ENCODE results near the gene CFAP20DC.
"Not testable (repeated sequence)": the region's sequence is repeated elsewhere in the genome, so short reads cannot be mapped to it uniquely, and the experiment has no call there.

Gene CFAP20DC

DNA sequence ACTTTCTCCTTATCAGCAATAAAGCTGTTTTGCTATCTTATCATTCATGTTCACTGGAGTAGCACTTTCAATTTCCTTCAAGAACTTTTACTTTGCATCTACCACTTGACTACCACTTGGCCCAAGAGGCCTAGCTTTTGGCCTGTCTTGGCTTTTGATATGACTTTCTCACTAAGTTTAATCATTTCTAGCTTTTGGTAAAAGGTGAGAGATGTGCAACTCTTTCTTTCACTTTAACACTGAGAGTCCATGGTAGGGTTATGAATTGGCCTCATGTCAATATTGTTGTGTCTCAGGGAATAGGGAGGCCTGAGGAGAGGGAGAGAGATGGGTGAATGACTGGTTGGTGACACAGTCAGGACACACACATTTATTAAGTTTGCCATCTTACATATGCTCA is 352.3 kb downstream of the CFAP20DC start:
- no peak for DNase-seq

DNA sequence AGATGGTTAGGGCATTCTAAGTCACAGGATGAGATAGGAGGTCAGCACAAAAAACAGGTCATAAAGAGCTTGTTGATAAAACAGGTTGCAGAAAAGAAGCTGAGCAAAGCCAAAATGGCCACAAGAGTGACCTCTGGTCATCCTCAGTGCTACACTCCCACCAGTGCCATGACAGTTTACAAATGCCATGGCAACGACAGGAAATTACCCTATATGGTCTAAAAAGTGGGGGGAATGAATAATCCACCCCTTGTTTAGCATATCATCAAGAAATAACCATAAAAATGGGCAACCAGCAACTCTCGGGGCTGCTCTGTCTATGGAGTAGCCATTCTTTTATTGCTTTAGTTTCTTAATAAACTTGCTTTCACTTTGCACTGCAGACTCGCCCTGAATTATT is 353.0 kb downstream of the CFAP20DC start:
- DNase-seq = not testable (repeated sequence)

- no peak for DNase-seq
These were observed 353.7 kb downstream of the CFAP20DC start for GRCh38 chr3:58696093-58696492.

GRCh38 chr3:58695284-58695683 is 354.5 kb downstream of the CFAP20DC start:
- DNase-seq = not testable (repeated sequence)

DNA sequence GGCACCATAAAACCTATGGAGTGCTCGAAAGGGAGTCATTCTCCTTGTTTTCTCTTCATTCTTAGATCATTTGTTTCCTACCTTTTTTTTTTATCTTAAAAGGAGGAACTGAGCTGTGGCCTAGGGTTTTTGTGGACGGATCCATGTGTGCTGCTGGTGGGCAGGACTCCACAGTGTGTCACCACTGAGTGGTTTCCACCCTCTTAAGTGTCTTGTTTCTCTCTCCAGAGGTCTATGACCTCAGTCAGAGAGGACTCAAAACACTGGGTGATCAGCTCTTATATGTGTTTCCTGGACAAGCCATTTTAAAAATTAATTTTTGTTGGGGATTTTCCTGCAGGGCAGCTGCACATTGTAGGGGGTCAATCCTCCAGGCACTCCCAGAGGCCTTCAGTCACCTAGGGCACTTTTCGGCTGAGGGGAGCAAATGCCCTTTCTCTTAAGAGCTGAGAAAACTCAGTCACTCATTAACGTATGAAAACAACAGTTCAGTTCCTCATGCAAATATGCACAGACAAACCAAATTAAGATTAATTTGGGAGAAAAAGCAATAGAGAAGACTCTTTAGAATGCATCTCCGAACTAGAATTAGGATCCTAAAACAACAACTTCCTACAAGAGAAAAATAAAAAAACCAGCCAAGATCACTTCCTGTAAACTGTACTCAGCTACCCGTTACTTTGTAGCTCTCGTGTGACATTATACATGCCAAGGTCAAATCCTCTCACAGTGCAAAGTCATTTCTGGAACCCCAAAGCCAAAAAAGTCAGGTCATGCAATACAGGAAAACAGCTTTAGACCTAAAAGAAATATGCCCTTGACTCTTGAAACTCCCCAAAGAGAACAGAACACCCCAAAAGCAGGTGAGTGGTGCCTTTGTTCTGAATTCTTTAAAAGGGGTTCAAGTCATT is 355.6 kb downstream of the CFAP20DC start:
- no peak for DNase-seq

GRCh38 chr3:58692484-58692883 is 357.3 kb downstream of the CFAP20DC start:
- DNase-seq = no peak
